ENCODE data around the gene SLC35D1.

SLC35D1 gene

GRCh38 chr1:67043366-67043765 lies 10.6 kb downstream of the SLC35D1 start:
- no peak for DNase-seq

- DNase-seq = no peak
Measured at GRCh38 chr1:67041841-67042503, 12.0 kb downstream of the SLC35D1 start.

GRCh38 chr1:67040405-67040804 lies 13.5 kb downstream of the SLC35D1 start:
- DNase-seq = no peak

DNA sequence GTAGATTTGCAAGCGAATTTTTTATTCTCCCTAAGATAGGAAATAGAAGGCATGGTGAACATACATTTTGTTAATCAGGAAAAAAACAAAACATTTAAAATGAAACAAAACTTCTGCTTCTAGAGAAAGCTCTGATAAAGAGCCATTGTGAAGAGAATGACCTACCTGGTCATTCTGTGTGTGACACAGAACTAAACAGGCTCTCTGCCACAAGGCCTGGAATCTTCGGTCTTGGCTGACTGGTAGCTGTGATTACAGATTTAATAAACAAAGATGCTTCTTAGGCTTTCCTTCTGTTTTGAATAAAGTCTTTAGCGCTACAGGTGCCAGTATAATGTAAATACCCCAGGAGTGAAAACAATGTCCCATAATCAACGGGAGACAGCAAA lies 22.1 kb downstream of the SLC35D1 start:
- DNase-seq = no peak

DNA sequence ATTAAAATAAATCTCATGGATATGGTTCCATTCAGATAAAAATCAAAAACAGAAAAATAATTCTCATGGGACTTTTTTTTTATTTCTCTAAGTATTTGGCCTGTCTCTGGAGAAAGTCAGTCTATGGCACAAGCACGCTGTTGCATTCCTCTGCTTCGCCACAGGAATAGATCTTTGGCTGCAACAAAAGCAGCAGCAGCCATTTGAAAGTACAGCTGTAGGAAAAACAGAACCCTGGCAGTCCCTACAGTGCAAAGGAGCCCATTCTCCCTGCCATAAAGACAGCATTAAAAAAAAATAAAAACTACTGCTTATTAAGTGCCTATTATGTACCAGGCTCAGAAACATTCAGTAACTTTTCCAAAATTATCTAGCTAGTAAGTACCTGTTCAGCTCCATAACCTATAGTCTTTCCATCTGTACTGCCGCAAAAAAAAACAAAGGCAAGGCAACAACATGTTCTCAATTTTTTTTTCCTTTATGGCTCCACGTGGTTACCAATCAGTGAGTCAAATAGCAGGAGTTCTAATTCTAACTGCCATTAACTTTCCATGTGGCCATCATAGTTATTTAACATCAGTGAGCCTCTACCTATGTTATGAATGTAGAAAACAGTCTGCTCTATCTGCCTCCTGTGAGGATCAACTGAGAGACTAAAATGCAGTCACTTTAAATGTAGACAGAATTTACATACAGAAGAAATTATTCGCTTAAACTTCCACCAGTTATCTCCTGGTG lies 22.7 kb downstream of the SLC35D1 start:
- no peak for DNase-seq

DNA sequence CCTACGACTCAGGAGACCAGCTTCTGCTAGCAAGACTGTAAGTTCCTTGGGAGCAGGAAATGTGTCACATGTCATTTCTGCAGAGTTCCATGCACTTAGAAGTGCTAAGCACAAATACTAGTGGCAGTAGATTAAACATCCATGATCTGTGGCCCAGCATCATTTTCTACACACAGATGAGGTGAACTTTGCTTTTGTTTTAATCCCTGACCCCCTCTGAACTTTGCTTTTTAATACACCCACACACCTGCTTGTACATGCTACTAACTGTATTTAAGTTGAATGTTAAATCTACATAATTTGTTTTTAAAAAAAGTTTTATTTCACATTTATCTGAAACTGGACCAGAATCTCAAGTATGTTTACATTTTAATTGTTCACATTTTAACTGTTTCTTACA lies 24.5 kb downstream of the SLC35D1 start:
- DNase-seq = no peak

- no peak for DNase-seq
Measured at GRCh38 chr1:67020765-67021164, 33.2 kb downstream of the SLC35D1 start.

- no peak for DNase-seq
Measured at GRCh38 chr1:67020304-67020703, 33.6 kb downstream of the SLC35D1 start.

DNA sequence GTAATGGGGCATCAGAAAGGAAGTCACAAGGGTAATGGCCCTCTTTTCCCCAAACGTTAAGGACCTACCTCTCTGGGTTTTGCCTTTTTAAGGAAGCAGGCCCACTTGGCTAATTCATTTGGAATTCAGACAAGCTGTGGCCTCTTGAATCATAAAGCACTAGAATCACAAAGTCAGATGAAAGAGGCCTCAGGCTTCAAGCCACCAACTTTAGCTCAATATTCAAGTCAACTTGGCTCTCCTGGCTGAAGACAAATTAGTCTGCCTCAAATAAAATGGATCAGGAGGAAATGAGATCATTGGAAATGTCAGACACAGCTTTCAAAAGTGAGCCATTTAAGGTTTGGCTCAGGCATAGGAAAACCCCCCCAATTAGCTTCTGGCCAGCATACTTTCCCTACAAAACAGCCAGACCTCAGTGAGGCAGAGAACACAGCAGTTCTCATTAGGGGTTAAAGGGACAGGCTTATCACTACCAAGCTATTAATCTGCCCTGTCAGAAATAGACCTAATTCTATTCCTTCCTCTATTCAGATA lies 34.3 kb downstream of the SLC35D1 start:
- DNase-seq = no peak

DNA sequence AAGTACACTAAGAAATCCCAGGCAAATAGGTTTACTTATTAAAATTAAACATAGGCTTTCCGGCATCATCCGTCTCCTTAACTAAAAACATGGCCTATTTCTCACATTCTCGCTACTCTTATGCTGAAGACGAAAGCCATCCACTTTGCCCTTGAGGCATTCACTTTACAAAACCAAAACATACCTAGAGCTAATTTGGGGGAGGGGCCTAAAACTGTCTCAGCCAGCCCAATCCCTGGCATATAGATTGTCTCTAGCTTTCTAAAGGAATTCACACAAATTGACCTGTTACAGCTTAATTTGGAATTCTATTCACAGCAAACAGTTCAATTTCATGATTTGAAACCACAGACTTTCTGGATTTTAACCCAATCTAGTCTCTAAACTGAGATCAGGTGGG lies 34.8 kb downstream of the SLC35D1 start:
- DNase-seq = no peak

DNA sequence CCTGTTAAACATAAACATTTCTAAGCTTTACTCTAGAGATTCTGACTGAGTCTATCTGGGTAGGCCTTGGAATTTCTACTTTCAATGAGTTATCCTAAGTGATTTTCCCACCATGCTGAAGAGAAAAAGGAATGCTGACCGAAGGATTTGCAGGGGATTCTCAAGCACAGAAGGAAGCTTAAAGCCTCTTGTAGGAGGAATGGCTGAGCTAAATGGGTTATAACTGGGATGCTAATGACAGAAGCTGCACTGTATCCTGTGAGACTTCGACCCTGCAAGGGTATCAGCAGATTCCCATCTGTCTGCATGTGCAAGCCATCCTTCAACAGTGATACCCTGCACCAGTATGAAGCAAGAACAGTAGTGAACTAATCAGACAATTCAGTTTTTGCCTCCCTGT lies 35.4 kb downstream of the SLC35D1 start:
- DNase-seq = no peak

DNA sequence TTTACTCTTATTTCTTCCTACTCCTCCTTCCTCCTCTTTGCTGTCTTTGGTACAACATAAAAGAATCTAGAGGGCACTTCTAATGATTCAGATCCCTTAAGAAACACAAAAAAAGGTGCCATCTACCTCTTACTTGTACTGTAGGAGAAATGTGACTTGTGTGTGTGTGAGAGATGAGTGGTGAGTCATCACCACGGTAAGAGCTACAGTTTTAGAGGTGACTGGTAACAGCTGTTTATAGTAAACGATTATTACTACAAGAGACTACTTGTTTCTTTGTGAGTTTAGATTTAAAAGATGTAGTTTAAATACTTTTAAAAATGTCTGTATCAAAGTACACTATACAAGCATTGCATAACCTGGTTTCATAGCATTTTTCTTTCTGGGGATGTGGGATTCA lies 40.4 kb downstream of the SLC35D1 start:
- no peak for DNase-seq

GRCh38 chr1:67009792-67010191 lies 44.2 kb downstream of the SLC35D1 start:
- no peak for DNase-seq

- DNase-seq = no peak
Measured at GRCh38 chr1:67005068-67005467, 48.9 kb downstream of the SLC35D1 start.

DNA sequence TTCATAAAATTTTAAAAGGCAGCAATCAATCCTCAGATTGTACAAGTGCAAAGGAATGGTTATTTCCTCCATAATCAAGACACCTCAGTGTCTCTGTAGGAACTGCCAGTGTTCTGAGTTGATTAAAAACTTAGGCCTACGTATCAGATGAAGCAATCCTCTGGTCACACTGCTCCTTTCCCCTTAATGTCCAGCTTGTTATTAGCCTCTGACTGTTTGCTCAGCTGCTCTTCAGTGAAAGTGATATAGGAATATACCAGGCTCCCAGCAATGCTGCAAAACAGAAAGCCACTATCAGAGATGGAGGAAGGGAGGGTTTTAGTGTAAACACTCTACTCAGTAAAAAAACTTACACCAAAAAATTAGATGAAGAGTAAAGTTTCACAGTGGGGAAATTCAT lies 49.8 kb downstream of the SLC35D1 start:
- DNase-seq = no peak

- DNase-seq = no peak
Measured at GRCh38 chr1:67001682-67002425, 52.1 kb downstream of the SLC35D1 start.

- DNase-seq = no peak
Measured at GRCh38 chr1:66999640-67000400, 54.1 kb downstream of the SLC35D1 start.

DNA sequence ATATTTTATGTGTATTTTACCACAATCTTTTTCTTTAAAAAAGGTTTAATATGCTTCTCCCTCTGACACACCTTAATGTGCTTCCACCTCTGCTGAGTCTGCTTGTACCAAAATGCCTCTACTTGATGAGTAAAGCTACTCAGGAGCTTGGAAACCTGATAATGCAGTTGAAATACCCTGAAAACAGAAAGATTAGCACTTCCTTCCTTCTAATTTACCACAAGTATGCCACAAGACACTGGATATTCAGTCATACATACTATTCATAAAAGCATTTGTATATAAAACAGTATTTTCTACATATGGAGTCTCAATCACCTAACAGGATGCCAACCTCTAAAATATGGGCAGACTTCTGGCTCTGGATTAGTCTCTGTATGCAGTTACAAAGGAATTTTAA lies 55.0 kb downstream of the SLC35D1 start:
- DNase-seq = no peak

GRCh38 chr1:66996018-66996682 lies 57.8 kb downstream of the SLC35D1 start:
- DNase-seq = no peak

DNA sequence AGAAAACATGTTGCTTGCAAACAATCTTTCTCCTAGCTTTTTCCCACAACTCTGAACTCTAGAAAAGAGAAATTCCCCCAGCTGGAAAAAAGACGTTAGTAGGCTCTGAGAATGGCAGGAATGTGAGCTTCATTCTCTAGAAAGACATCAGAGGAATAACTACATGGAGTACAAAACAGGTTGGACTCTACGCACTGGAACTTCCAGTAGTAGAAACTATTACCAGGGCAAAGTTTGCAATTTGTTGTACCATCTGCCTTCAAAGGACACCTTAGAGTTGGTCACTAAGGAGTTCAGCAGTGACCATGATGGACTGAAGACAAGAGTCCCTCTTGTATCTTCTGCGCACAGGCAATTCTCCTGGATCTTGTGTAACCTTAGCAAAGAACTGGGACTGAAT lies 60.9 kb downstream of the SLC35D1 start:
- no peak for DNase-seq

DNA sequence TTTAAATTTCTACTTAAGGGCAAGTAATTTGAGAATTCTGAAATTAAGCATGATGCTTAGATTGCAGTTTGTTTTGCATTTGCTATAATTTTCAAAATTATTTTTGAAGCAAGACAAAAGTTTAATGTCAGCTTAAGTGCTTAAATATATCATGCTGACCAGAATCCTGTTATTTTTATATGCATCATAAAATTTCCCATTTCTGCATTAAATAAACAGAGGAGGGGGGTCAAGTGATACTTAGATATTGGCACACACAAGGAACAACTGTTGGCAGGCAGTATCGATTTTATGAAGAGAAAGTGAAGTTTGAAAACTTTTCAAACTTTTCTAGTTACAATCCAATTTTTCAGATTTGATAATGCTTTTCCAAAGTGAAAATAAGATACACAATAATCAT lies 68.1 kb downstream of the SLC35D1 start:
- DNase-seq = no peak

DNA sequence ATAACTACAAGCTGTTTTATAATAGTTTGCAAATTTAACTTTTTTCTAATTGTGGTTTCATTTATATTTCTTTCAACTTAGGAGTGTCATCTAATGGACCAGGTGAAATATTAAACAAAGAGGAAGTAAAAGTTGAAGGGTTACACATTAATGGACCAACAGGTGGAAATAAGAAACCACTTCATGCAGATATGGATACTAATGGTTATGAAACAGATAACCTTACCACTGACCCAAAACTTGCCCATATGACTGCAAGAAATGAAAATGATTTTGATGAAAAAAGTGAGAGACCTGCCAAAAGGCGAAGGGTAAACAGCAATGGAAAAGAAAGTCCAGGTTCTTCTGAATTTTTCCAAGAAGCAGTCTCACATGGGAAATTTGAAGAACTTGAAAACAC lies 69.5 kb downstream of the SLC35D1 start:
- no peak for DNase-seq
